GM18508 (cell line): ENCODE data around the gene PPID.
"Not testable (repeated sequence)": the region's sequence is repeated elsewhere in the genome, so short reads cannot be mapped to it uniquely, and the experiment has no call there.

Experiments
- ATAC-seq: cut with Tn5 transposase; IDR thresholded peaks from one replicate; pipeline ENCODE4 v1.9.1; 2021; ENCODE audit warnings: moderate number of reproducible peaks; ENCODE audit not compliant: insufficient read depth, unreplicated experiment

The PPID gene

GRCh38 chr4:158670975-158671664 is 52.1 kb downstream of the PPID start:
- ATAC-seq: peak; percentile 19

- no peak for ATAC-seq
Measured at GRCh38 chr4:158669310-158669709, 53.9 kb downstream of the PPID start.

GRCh38 chr4:158667651-158668198 is 55.5 kb downstream of the PPID start:
- no peak for ATAC-seq

- ATAC-seq: no peak
Measured at GRCh38 chr4:158666892-158667291, 56.3 kb downstream of the PPID start.

GRCh38 chr4:158664806-158665205 is 58.4 kb downstream of the PPID start:
- ATAC-seq: no peak

GRCh38 chr4:158663707-158664625 is 59.2 kb downstream of the PPID start:
- not testable (repeated sequence) for ATAC-seq

GRCh38 chr4:158663255-158663654 is 59.9 kb downstream of the PPID start:
- not testable (repeated sequence) for ATAC-seq
